Measurements from ENCODE around the gene PCDHB10.
"Not testable (repeated sequence)": the region's sequence is repeated elsewhere in the genome, so short reads cannot be mapped to it uniquely, and the experiment has no call there.

The PCDHB10 gene

DNA sequence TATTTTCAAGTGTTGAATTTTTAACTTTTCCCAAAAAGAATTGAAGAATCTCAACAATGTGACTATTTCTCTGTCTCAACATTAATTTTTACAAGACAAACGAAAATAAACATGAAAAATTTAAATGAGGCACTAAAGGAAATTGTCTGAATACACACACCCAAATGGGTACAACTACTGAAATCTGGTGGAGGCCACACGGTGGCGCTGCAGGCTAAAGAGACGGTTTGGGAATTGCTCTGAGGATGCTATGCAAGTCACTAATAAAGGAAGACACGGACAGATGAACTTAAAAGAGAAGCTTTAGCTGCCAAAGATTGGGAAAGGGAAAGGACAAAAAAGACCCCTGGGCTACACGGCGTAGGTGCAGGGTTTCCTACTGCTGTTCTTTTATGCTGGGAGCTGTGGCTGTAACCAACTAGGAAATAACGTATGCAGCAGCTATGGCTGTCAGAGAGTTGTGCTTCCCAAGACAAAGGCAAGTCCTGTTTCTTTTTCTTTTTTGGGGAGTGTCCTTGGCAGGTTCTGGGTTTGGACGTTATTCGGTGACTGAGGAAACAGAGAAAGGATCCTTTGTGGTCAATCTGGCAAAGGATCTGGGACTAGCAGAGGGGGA, at the start of gene PCDHB10:
Gene PCDHB10 (plus strand): TSS at position 244 of the 616 bp plus-strand sequence. CDS start 200 bp downstream, at position 444.
- no peak for ATAC-seq

DNA sequence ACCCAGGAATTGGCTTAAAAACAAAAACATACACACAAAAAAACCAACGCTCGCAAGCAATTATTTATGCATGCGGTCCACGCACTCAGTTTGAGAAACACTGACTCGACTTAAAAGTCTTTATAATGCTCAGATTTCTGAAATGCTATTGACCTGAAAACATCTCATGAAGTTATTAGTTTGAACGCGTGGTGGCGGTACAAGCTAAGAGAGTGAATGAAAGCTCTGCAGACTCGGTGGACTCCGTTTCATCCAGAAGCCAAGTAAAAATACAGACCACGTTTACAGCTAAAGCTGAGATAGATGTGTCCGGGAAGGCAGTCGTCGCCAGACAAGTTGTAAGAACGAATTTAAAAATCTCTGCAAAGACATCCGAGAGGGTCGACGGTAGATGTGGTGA, 42.3 kb upstream of the PCDHB10 start, which contains the start of gene PCDHB6:
Gene PCDHB6 (plus strand): TSS at position 246 of the 400 bp plus-strand sequence. CDS start 201 bp downstream, outside the sequence.
- no peak for ATAC-seq

- ATAC-seq, result no peak
Observed at GRCh38 chr5:141150224-141150992, 41.7 kb upstream of the PCDHB10 start.

DNA sequence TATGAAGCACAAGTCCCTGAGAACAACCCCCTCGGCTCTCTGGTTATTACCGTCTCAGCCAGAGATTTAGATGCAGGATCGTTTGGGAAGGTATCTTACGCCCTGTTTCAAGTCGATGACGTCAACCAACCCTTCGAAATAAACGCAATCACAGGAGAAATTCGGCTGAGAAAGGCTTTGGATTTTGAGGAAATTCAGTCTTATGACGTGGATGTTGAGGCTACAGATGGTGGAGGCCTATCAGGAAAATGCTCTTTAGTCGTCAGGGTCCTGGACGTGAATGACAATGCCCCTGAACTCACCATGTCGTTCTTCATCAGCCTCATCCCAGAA, 41.2 kb upstream of the PCDHB10 start:
- ATAC-seq, result no peak

- not testable (repeated sequence) for ATAC-seq
Observed at GRCh38 chr5:141151632-141152031, 40.5 kb upstream of the PCDHB10 start.

DNA sequence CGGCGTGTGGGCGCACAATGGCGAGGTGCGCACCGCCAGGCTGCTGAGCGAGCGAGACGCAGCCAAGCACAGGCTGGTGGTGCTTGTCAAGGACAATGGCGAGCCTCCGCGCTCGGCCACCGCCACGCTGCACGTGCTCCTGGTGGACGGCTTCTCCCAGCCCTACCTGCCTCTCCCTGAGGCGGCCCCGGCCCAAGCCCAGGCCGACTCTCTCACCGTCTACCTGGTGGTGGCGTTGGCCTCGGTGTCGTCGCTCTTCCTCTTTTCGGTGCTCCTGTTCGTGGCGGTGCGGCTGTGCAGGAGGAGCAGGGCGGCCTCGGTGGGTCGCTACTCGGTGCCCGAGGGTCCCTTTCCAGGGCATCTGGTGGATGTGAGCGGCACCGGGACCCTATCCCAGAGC, 40.1 kb upstream of the PCDHB10 start:
- ATAC-seq, result not testable (repeated sequence)

DNA sequence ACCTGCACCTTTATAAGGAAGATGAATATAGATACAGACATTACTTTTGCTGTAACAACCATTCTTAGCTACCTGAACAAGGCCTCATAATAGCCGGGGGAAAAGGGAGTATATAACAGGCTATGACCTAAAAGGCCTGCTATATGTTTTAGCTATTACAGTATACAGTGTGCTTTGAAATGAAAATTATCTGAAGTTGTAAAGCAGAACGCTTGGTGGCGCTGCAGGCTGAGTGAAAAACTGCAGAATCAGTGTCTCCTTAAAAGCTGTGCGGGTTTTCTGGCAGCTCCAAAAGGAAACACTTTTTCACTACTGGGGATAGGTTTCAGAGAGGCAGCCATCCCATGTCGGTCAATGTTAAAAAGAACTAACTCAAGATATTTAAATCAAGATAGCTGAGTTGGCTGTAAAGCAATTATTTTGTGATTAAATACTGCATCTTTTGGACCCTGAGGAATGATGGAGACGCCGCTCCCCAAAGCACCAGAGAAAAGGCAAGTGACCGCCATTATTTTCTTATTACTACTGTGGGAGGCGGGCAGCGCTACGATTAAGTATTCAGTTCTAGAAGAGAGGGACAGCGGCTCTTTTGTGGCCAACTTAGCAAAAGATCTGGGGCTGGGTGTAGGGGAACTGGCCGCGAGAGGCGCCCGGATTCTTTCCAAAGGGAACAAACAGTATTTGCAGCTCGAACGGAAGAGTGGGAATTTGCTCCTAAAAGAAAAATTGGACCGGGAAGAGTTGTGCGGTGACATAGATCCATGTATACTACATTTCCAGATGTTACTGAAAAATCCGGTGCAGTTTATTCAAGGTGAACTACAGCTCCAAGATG, 36.4 kb upstream of the PCDHB10 start:
- ATAC-seq, result no peak

GRCh38 chr5:141157356-141157755, 34.8 kb upstream of the PCDHB10 start:
- not testable (repeated sequence) for ATAC-seq

GRCh38 chr5:141157901-141158300, 34.3 kb upstream of the PCDHB10 start:
- ATAC-seq, result not testable (repeated sequence)

- no peak for ATAC-seq
Observed at GRCh38 chr5:141172381-141173204, 19.6 kb upstream of the PCDHB10 start, which contains the start of gene PCDHB7. Gene PCDHB7, plus strand, starts transcription at chr5:141172644. Its CDS starts 192 bp downstream, at chr5:141172836.

DNA sequence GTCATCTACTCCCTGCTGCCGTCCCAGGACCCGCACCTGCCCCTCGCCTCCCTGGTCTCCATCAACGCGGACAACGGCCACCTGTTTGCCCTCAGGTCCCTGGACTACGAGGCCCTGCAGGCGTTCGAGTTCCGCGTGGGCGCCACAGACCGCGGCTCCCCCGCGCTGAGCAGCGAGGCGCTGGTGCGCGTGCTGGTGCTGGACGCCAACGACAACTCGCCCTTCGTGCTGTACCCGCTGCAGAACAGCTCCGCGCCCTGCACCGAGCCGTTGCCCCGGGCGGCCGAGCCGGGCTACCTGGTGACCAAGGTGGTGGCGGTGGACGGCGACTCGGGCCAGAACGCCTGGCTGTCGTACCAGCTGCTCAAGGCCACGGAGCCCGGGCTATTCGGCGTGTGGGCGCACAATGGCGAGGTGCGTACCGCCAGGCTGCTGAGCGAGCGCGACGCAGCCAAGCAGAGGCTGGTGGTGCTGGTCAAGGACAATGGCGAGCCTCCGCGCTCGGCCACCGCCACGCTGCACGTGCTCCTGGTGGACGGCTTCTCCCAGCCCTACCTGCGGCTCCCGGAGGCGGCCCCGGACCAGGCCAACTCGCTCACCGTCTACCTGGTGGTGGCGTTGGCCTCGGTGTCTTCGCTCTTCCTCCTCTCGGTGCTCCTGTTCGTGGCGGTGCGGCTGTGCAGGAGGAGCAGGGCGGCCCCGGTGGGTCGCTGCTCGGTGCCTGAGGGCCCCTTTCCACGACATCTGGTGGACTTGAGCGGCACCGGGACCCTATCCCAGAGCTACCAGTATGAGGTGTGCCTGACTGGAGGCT, 17.7 kb upstream of the PCDHB10 start:
- not testable (repeated sequence) for ATAC-seq

DNA sequence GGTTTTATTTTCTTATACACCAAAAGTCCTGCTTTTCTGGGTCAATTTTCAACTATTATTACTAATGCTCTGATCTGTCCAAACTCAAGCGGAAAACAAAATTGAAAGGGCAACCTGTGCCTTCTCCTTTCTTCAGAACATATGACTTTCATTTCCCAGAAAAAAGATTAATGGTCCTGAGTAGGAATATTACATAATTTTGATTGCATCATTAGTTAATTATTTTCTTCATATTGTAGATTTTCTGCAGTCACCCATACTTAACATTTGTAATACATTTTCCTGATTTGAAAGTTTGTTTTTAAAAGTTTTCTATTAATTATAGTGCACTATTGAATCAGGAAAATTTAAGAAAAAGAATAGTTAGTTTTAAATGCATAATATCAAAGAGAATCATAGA, 16.2 kb upstream of the PCDHB10 start:
- ATAC-seq, result no peak

DNA sequence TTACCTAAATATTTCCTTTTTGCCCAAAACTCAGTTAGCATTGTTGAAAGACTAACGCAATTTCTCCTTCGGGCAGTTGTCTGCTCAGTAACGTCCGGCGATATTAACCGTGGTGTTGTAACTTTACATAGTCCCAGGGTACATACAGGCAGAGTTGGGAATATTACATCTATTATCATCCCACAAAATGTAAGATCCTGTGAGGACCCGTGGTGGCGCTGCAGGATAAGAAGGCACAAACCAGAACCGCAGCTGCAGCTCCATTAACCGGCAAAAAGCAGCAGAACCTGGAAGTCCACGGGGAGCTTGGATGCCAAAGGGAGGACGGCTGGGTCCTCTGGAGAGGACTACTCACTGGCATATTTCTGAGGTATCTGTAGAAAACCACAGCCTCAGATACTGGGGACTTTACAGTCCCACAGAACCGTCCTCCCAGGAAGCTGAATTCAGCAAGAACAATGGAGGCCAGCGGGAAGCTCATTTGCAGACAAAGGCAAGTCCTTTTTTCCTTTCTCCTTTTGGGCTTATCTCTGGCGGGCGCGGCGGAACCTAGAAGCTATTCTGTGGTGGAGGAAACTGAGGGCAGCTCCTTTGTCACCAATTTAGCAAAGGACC, 14.5 kb upstream of the PCDHB10 start, which contains the start of gene PCDHB8:
Gene PCDHB8 (plus strand): TSS at position 214 of the 615 bp plus-strand sequence. CDS start 245 bp downstream, at position 459.
- not testable (repeated sequence) for ATAC-seq

- not testable (repeated sequence) for ATAC-seq
Observed at GRCh38 chr5:141179371-141179770, 12.8 kb upstream of the PCDHB10 start.

GRCh38 chr5:141179876-141180275, 12.3 kb upstream of the PCDHB10 start:
- not testable (repeated sequence) for ATAC-seq

GRCh38 chr5:141180313-141180712, 11.8 kb upstream of the PCDHB10 start:
- no peak for ATAC-seq

- ATAC-seq, result no peak
Observed at GRCh38 chr5:141182248-141182647, 9.9 kb upstream of the PCDHB10 start, which contains the start of gene PCDHB16. Gene PCDHB16, plus strand, starts transcription at chr5:141182387. Its CDS starts 173 bp downstream, at chr5:141182560.

GRCh38 chr5:141184117-141184855, 7.9 kb upstream of the PCDHB10 start:
- not testable (repeated sequence) for ATAC-seq

GRCh38 chr5:141186897-141187512, 5.1 kb upstream of the PCDHB10 start, which contains the start of gene PCDHB9:
Gene PCDHB9, plus strand, starts transcription at chr5:141187161. Its CDS starts 158 bp downstream, at chr5:141187319.
- ATAC-seq, result no peak
